ENCODE measurements around the gene LMNA.

LMNA gene

GRCh38 chr1:156143765-156144489 is 29.4 kb downstream of the LMNA start:
- no peak for DNase-seq

GRCh38 chr1:156144742-156145141 is 30.2 kb downstream of the LMNA start:
- no peak for DNase-seq

GRCh38 chr1:156145650-156146019 is 31.1 kb downstream of the LMNA start:
- DNase-seq, result no peak

- DNase-seq, result peak; percentile 70
These were observed 31.7 kb downstream of the LMNA start for GRCh38 chr1:156146020-156146768.

- peak; percentile 37 for DNase-seq
These were observed 32.4 kb downstream of the LMNA start for GRCh38 chr1:156146769-156147405.

GRCh38 chr1:156148216-156148615 is 33.7 kb downstream of the LMNA start:
- no peak for DNase-seq

- no peak for DNase-seq
These were observed 35.1 kb downstream of the LMNA start for GRCh38 chr1:156149374-156150332.

DNA sequence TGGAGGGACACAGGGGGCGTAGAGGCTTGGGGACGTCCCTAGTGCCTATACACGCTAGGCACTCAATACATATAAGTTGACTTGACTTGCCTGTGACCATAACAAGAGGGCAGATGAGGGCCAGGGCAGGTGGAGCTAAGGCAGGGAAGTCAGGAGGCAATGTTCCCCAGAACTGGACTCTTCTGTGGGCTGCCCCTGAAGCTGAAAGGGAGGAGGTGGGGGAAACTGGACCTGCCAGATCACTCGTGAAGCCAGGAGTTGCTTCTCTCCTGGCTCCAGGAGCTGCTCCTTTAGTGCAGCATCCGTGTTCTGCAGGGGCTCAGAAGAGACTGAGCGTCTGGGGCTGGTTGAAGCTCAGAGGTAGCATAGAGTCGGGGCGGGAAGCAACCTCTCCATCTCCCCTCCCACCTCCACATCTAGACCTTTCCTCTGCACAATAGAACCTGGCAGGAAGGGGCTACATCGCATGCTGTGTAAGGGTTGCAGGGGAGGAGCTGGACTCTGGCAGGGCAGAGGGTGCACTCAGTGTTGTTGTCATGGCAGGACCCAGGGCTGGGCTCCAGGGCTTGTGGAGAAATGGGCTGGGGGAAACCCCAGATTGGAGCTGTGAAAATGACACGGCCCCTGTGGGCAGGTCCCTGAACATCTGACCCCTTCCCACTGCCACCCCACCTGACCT is 36.0 kb downstream of the LMNA start:
- DNase-seq, result no peak

DNA sequence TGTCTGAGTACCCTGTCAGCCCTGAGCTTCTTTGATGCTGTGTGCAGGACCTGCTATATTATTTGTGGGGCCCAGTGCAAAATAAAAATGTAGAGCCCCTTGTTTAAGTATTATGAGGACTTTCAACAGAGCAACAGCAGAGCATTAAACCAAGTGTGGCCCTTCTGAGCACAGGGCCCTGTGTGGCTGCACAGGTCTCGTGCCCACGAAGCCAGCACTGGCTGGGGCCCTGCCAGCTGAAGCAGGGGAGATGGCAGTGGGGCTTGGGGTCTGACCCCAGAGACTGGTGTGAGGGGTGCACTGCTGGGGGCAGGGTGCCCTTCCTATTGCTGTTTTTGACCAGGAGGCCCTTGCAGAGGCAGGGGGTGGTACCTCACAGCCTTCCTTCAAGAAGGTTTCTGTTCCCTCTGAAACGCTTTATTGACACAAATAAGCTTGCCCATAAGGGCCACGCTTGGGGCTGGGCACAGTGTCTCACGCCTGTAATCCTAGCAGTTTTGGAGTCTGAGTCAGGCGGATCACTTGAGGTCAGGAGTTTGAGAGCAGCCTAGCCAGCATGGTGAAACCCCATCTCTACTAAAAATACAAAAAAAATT is 36.7 kb downstream of the LMNA start:
- DNase-seq, result no peak

DNA sequence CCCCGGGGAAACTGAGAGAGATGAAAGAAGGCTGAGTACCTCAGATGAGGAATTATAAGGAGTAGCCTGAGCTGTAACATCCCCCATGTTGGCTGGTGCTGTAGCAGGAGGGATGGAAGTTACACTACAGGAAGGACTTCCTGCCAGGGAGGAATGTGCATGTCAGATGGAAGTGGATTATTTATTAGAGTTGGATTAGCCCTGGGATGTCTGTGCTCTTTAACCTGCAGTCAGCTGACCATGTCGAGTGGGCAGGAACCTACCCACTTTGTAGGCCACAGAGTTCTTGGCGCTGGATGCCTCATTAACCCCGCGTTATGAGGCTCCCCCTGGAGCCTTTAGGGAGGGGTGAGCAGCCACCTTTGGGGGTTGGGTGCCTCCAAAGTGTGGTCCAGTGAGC is 38.1 kb downstream of the LMNA start:
- DNase-seq, result no peak

GRCh38 chr1:156153362-156153761 is 38.9 kb downstream of the LMNA start, which contains the start of gene SEMA4A:
Gene SEMA4A (plus strand): TSS chr1:156153585. CDS start chr1:156154579, 994 bp downstream.
- no peak for DNase-seq

DNA sequence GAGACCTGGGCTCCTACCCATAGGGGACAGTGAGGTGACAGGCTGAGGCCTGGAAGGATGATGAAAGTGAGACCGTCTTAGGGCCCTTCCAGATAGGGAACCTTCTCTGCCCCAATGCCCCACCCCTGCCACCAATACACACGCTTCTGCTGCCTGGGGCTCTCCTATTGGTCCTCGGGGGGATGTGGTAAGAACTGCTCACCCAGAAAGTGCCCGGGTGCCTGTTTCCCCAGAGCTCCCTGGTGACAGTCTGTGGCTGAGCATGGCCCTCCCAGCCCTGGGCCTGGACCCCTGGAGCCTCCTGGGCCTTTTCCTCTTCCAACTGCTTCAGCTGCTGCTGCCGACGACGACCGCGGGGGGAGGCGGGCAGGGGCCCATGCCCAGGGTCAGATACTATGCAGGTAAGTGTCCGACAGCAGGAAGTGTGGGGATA is 39.8 kb downstream of the LMNA start:
- no peak for DNase-seq

DNA sequence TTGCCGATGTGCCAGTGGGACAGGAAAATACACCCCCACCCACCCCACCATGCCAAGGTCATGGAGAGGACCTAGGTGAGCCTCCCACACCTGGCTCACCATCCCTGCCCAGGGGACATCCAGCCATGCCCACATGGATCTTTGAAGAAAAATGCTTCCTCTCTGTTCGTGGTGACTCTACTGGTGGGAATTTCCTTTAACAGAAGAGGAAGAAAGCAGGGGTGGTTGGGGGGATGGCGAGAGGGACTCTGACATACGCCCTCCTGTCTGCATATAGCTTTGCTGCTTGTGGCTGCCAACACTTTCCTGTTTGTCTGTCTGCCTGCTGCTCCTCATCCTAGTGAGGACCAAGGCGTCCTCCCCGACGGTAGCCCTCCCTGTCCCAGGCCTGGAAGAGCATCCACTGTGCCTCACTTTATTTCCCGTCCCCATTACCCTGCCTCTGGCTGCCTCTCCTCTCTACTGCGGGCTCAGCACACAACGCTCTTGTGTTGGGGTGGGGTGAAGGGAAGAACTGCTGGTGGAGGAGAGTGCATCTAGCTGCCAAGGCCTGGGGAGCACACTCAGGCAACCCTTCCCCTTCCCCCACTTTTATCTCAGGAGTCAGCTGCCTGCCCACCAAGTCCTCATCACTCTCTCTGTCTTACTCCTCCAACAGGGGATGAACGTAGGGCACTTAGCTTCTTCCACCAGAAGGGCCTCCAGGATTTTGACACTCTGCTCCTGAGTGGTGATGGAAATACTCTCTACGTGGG is 41.4 kb downstream of the LMNA start:
- DNase-seq, result no peak

GRCh38 chr1:156157506-156157905 is 43.0 kb downstream of the LMNA start:
- DNase-seq, result no peak

DNA sequence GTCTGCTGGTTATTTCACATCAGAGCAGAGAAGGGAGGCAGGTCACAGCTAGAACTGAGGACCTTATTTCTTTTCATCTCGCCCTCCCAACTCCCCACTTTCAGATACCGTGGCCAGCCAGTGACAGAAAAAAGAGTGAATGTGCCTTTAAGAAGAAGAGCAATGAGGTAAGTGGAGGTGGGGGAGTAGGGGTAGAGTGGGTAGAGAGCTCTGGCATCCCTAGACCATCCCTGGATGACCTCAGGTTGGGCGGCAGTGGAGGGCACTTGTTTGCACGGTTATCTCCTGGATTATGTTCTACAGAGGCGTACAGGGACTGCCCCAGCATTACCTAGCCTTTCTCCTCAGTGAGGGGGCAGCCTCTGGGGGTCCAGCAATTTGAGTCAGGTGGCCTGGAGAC is 43.5 kb downstream of the LMNA start:
- no peak for DNase-seq

DNA sequence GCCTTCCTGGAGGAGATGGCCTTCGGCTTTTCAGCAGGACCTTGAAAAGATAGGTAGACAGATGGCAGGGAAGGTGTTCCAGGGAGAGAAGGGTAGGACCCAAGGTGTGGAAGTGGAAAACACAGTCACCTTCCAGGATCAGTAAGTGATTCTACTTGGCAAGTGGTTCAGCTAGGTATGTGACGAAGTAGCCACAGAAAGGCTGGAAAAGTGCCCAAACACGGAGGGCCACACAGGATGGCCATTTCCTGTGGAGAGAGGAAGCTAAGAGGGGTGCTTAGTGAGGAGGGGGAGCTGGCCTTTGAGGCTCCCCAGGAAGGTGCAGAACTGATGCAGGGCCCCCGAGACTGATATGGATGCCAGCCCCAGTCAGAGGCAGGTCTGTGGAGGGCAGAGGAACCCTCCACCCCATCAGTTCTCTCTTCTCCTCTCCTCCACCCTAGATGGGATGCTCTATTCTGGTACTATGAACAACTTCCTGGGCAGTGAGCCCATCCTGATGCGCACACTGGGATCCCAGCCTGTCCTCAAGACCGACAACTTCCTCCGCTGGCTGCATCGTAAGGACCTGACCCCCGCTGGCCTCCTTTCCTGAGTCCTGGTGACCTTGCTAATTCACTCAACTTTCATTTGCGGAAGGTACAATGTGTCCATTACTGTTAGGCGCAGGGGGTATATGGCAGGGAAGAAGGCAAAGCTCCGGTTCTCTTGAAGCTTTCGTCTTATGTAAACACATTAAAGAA is 45.7 kb downstream of the LMNA start:
- no peak for DNase-seq

DNA sequence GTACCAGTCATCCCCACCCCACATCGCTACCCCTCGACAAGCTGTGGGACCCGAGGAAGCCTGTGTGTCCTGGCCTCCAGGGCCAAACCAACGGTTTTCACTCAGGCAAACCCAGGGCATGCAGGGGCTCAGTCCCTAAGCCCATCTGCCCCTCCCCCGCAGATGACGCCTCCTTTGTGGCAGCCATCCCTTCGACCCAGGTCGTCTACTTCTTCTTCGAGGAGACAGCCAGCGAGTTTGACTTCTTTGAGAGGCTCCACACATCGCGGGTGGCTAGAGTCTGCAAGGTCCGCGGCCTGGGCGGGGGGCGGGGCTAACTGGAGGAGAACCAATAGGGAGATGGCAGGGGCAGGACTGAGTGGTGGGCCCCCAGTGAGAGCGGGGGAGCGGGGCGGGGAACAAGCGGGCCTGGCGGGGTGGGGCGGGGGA is 46.2 kb downstream of the LMNA start:
- DNase-seq, result peak; percentile 76

GRCh38 chr1:156162430-156163037 is 48.0 kb downstream of the LMNA start:
- no peak for DNase-seq

- no peak for DNase-seq
These were observed 49.2 kb downstream of the LMNA start for GRCh38 chr1:156163712-156164111.

Measured in NCI-H1092 (cell line).